GM18508 (cell line): ENCODE data around the gene CD3D.
"Not testable (repeated sequence)": the region's sequence is repeated elsewhere in the genome, so short reads cannot be mapped to it uniquely, and the experiment has no call there.

ENCODE experiments used
- ATAC-seq: cut with Tn5 transposase; IDR thresholded peaks from one replicate; pipeline ENCODE4 v1.9.1; 2021; ENCODE audit warnings: moderate number of reproducible peaks; ENCODE audit not compliant: insufficient read depth, unreplicated experiment

Gene CD3D

DNA sequence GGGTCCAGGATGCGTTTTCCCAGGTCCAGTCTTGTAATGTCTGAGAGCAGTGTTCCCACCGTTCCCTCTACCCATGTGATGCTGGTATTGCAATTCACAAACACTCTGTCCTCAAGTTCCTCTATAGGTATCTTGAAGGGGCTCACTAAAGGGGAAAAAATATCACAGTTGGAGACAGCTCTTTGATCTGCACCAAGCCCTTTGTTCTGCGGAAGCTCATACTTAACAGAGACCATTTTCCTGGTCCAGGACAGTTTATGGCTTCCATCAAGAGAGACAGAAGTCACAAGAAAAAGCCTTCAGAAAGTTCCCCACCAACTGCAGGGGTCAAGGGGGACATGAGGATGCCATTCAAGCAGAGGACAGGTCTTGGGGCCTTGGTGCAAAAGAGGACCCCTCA is 2.1 kb downstream of the CD3D start:
- ATAC-seq: no peak

DNA sequence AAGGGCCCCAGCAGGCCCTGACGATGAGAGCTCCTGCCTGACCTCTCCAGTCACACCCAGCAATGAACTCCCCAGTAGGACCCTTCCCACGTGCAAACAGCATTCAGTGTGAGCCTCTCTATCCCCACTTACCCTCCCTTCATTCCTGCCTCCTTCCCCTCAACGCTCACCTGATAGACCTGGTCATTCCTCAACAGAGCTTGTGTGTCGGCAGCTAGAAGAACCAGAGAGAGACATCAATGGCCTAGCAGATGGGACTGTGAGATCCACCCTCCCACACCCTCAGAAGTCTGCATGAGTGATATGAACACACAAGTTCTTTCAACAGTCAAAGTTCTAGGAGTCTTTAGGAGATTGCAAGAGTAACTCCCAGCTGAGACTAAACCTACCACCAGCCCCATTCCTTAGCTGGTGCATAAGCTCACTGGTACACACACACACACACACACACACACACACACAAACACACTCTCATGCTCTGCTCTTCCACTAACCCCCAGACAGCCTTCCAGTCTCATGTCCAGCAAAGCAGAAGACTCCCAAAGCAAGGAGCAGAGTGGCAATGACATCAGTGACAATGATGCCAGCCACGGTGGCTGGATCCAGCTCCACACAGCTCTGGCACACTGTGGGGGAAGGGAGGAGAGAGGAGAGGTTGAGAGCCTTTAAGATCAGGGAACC is 3.1 kb downstream of the CD3D start:
- ATAC-seq: no peak

DNA sequence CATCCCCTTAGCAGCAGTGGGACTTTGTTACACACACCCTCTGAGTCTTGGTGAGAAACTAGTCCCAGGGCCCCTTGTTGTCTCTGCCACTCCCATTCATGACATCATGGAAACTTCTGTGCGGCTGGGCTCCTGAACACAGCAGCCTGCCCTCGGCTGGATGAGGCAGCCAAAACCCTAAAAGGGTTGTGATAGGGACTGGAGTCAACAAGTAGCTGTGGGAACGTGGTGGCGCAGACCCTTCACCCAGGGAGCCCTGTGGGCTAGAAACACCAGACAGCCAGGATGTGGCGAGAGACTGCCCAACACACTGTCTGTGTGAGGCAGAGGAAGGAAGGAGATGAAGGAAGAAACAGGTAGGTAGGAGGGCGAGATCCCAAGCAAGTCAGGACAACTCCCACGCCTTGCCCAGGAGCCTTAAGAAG is 3.9 kb downstream of the CD3D start:
- no peak for ATAC-seq

DNA sequence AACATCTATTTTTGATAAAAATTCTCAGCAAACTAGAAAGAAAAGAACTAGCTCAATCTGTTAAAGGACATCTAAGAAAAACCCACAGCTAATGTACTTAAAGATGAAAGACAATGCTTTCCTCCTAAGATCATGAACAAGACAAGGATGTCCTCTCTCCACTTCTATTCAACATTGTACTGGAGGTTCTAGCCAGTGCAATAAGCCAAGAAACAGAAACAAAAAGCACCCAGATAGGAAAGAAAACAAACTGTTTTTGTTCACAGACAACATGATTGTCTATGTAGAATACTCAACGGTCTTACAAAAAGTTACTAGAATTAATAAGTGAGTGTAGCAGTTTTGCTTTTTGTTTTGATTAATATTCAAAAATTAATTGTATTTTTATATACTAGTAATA is 7.8 kb downstream of the CD3D start:
- no peak for ATAC-seq

DNA sequence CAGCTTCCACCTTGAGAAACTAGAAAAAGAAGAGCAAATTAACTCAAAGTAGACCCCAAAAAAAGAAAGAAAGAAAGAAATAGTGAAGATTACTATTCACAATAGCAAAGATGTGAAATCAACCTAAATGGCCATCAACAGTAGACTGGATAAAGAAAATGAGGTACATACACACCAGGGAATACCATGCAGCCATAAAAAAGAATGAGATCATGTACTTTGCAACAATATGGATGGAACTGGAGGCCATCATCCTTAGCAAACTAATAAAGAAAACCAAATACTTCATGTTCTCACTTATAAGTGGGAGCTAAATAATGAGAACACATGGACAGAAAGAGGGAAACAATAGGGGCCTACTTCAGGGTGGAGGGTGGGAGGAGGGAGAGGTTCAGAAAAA is 13.8 kb downstream of the CD3D start:
- ATAC-seq: no peak

DNA sequence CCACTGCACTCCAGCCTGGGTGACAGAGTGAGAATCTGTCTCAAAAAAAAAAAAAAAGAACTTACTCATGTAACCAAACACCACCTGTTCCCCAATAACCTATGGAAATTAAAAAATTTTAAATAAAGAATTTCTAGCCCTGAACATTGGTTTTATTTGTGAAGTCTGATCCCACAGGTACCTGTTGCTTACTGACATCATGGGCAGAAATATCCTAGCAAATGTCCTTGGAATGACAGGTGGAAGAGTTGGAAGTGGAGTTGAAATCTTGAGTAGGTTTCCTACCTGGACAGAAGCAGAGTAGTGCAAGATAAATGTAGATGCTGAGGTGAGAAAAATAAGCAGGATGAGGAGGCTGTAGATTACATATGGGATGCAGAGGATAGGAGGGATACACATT is 17.2 kb downstream of the CD3D start:
- ATAC-seq: no peak

DNA sequence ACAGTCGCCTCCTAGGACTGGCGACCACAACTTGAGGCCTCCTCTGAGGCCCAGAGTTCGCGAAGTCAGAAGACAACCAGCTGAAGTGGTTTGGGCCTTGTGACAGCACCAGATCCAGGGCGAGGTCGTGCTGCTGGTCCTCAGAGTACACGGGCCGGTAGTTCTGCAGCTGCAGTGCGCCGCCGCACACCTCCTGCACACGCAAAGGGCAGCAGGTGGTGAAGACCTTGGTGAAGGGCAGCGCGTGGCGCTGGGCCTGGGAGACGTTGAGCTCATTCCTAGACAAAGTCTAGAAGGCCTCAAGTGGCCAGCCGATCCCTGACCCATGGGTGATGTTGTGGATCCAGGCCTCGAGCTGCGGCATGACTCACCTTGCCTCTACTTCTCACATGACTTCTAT is 19.8 kb downstream of the CD3D start:
- no peak for ATAC-seq

DNA sequence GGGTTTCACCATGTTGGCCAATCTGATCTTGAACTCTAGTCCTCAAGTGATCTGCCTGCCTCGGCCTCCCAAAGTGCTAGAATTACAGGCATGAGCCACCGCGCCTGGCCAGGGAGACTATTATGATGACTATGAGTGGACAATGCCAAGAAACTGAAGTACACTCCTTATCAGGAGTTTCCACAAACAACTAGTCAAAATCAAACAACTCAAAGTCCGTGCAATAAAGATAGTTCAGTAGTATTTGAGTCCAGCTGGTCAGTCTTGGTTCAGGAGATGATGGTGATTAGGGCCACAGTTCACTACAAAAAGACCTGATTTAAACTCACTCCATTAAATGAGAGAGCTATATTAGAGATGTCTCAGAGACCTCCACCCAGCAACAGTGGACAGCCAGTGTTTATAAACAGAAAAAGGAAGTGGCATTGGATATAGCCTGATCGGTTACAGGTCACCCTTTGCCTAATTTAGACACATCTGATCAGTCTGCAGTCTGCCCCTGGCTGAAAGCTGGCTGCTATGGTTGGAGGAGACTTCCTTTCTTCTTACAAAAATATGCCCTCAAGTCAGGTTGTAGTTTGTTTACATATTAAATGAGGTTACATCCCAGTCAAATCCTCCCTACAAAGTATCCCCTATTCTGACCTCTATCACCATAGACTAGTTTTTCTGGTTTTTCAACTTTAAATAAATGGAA is 21.0 kb downstream of the CD3D start:
- ATAC-seq: no peak

DNA sequence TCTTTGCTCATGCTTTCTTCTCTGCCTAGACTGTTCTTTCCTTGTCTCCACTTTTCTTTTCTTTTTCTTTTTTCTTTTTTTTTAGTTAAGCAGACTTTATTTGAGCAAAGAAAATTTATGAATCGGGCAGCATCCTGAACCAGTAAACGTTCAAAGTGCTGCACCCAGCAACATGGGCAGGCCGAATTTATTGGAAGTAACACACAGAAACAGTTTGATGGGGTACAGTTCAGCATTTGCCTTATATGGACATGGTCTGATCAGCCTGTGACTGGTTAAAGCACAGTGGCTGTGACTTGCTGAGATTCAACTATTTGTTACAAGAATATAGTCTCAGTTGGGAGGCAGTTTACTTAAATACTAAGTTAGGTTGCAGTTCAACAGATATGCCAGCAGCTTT is 22.0 kb downstream of the CD3D start:
- no peak for ATAC-seq

DNA sequence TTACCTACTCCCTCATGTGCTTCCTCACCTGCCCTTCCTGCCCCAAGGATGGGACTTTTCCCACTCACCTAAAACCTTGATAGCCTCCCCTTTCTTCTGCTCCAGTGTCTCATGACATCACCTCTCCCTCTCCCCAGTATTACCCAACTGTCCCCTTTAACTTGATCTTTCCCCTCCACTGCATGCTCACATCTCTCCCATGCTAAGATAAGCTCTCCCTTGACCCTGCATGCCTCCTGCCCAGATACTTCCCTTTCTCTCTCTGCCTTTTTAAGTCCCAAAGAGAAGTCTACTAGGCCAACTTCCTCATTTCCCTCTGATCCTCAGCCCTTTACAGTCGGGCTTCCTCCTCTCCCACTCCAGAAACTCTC is 23.2 kb downstream of the CD3D start:
- ATAC-seq: no peak

DNA sequence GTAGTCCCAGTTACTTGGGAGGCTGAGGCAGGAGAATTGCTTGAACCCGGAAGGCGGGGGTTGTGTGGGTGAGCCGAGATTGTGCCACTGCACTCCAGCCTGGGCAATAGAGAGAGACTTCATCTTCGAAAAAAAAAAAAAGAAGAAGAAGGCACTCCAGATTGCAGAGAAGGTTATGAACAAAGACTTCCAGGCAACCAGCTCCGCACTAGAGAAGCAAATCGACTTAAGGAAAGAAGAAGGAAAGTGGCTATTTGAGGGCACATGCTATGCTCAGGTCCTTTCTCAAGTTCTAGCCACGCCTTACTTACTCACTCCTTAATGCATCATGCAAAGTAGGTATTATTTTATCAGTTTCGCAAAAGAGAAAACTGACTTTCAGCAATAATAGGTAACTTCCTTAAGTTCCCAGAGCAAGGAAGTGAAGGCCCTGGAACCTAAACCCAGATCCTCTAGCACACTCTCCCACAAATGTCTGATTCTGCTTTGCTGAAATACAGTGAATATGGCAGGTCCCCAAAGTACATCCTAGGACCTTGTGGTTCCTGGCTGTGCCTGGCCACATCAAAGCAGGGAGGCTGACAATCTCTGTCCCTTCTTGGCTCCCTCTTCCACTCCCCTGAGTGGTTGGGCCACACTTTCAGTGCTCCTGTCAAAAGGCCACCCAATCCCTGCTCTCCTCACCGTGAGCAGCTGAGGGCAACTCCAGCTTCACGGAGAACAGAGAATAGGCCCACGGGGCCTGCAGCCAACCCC is 23.7 kb downstream of the CD3D start:
- ATAC-seq: no peak

DNA sequence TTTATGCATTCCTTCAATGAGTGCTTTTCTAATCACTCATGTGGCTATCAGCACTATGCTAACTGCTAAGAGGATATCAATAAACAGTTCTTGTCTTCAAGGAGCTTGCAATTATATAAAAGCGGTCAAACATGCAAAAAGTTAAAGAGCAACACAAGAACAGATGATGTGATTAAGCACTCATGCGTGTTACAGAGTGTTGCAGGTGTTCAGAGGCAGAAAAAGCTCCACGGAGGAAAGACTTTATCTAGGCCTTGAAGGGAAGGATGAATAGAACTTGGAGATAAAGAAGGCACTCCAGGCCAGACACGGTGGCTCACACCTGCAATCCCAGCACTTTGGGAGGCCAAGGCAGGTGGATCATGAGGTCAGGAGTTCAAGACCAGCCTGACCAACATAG is 24.4 kb downstream of the CD3D start:
- no peak for ATAC-seq

DNA sequence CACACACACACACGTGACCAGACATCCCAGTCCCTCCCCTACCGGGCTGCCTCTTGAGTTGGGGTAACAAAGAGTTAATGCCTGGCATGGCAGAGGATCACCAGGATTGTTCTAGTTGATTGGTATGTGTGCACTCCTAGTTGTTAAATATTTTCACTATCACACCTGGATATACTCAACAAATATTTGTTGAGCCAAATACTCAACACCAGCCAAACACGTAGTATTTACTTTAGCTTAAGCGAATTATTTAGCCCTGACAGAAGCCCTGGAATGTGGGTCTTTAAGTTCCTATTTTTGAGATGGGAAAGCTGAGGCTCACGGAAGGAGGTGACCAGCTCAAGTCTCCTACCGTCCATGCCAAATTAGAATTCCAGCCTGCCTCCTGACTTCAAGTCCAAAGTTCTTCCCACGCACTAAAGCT is 27.5 kb downstream of the CD3D start:
- no peak for ATAC-seq

DNA sequence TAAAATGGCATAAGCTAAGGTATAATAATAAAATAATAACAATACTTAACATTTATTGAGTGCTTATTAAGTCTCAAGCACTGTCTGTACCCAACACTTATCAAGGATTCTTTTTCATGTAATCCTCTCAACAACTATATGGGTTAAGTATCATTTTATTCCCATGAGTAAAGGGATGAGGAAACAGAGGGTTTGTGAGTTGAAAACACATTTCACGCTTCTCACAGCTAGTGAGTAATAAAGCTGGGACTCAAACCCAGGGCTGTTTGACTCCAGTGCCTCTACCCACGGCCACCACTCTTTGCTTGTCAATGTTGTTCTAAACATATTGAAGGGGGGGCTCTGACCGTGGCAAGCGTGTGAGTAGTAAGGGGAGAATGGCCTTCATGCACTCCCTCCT is 29.3 kb downstream of the CD3D start:
- ATAC-seq: no peak

DNA sequence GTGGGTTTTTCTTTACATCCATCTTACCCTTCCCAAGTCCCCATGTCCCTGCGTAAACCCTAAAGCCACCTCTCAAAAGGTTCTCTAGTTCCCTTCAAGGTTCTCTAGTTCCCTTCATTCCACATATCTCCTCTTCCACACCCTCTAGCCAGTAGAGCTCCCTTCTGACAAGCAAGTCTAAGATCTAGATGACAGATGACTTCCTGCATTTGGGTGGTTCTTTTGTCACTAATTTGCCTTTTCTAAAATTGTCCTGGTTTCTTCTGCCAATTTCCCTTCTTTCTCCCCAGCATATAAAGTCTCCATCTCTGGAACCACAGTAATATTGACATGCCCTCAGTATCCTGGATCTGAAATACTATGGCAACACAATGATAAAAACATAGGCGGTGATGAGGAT is 30.2 kb downstream of the CD3D start:
- ATAC-seq: no peak

DNA sequence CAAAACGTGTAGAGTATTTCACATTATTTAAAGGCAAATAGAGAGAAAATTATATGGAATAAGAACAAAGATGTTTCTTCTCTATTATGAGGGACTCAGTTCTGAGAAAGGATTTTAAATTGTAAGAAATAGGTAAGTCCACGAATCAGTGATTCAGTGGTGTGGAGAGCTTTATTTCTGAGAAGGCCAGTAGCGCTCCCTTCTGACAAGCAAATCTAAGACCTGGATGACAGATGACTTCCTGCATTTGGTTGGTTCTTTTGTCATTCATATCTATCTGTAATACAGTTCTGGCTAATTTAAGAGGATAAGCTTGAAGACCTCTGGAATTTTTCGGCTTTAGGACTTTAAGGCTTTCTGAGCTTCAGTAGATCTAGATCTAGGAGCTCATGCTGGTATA is 31.0 kb downstream of the CD3D start:
- no peak for ATAC-seq

DNA sequence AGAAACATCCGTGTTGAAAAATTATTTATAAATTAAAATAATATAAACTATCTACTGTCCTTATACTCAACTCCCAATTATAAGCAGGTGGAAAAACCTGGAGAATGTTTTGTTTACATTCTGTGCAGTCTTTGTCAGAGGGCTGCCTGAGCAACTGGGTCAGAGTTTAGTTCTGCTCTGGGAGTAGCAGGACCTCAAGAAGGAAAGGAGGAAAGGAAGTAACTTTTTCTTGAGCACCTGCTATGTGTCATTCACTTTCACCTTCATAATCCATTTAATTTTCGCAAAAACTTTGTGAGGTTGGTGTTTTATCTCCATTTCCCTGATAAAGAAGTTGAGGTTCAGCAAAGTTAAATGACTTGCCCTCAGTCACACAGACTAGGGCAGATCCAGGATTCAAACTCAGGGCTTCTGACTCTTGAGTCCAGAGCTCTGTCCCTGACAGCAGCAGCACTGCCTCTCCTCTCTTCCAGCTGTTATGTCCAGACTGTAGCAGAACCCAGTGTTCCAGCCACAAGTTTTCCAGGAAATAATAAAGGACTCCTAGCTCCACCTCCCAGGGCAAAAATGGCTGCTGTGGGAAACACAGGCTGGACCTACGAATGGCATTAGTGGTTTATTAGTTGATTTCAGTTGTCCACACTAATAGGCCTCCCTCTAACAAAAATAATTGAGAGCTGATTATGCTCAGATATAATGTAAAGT is 31.6 kb downstream of the CD3D start:
- ATAC-seq: no peak

DNA sequence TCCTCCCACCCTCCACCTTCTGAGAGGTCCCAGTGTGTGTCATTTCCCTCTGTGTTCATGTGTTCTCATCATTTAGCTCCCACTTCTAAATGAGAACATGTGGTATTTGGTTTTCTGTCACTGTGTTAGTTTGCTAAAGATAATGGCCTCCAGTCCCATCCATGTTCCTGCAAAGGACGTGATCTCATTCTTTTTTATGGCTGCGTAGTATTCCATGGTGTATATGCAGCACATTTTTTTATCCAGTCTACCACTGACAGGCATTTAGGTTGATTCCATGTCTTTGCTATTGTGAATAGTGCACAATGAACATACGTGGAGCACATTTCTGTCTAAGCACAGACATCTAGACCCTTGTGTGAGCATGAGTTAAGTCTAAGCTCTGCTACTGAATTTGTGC is 32.2 kb downstream of the CD3D start:
- ATAC-seq: no peak

DNA sequence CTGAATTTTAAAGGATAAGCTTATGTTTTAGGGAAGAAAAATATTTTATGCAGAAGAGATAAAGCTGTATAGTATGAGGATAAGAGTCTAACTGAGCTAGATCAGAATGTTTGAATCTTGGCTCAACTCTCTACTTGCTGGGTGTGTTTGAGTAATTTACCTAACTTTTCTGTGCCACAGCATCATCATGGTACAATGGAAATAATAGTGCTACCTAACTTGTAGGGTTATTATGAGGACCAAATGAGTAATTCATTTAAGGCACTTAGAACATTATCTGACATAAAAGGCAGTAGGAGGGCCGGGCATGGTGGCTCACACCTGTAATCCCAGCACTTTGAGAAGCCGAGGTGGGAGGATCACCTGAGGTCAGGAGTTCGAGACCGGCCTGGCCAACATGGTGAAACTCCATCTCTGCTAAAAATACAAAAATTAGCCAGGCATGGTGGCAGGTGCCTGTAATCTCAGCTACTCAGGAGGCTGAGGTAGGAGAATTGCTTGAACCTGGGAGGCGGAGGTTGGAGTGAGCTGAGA is 33.4 kb downstream of the CD3D start:
- not testable (repeated sequence) for ATAC-seq

DNA sequence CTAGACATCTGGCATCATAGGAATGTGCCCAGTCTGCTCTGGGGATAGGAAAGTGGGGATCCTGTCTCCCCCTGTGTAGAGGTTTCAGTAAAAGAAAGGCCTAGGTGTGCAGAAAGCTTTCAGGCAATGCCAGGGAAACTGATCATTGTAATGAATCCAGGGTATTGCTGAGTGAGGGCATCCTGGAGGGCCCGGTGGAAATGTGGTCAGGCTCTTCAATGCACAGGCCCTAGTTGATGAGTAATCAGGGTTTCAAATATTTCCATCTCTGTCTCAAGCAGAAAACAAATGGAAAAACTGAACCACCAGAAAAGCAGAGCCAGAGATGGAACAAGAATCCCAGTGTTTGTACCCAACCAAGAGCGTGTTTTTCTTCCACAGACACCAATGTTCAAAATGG is 35.9 kb downstream of the CD3D start:
- no peak for ATAC-seq

DNA sequence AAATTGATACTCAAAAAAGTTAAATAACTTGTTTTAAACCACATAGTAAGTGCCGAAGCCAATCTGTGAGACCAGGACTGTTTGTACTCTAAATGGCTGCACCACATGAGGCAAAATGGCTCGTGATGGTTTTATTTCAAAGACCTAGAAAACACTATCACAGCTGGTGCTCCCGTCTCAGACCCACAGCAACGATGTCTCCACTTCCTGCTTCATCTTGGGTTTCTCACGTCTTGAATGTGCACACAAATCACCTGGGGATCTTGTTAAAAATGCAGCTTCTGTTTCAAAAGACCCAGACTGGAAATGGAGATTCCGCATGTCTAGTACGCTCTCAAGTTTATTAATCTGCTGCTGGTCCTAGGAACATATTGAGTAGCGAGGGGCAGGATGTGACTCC is 36.8 kb downstream of the CD3D start:
- no peak for ATAC-seq
